ENCODE results near the gene PA2G4. TPM values are rescaled to one million over a fixed set of nuclear protein-coding genes. Genes with fewer than 3 reads are reported as not detected.

Gene PA2G4
- total and polyA plus RNA-seq, 2 of the 4 experiments (the other 2 are of a cell fraction) = 158 to 198 TPM

DNA sequence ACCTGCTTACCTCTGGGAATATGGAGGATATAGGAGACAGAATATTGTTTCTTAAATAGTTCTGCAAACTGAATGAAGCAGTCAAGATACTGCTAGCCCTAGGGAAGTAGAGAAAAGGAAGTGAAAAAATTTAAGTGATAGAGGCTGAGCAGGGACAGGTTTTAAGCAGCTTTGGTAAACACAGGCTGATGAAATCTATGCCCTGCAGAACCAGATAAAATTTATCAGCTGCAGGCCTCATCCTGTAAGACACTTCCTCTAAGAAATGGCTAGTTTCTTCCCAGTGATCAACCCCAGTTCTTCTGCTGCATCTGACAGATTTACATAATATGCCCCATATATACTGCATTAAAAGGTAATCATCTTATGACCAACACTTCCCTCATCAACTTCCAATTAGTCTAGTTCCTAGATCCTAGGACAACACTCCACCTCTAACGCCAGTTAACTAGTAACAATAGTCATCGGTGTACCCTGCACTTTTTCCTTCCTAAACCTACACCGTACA lies 22.4 kb downstream of the PA2G4 start (continued):
- TF ChIP-seq POLR2A (IDR thresholded peaks at IDR 0.05; ENCODE audit: low read depth, low read length) (no peak), CHD1 (IDR thresholded peaks at IDR 0.05; ENCODE audit: low read depth, low read length) (no peak)

DNA sequence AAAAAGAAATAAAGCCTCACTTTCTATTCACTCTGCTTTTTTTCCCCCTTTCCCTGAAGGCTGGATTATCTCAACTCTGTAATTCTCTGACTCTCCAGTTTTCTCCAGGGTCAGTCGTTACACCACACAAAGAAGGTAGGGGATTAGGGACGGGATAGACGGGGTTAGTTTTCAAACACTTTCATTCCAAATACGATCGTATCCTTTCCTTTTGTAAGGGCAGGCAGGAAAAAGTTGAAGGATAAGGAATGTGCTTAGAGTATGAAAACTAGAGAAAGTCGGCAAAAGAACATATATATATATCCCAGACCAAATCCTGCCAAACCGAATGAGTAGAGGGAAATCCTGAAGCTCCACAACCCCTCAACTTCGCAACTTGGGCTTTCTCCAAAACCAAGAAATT lies 23.1 kb downstream of the PA2G4 start:
- TF ChIP-seq, protein P1, sequence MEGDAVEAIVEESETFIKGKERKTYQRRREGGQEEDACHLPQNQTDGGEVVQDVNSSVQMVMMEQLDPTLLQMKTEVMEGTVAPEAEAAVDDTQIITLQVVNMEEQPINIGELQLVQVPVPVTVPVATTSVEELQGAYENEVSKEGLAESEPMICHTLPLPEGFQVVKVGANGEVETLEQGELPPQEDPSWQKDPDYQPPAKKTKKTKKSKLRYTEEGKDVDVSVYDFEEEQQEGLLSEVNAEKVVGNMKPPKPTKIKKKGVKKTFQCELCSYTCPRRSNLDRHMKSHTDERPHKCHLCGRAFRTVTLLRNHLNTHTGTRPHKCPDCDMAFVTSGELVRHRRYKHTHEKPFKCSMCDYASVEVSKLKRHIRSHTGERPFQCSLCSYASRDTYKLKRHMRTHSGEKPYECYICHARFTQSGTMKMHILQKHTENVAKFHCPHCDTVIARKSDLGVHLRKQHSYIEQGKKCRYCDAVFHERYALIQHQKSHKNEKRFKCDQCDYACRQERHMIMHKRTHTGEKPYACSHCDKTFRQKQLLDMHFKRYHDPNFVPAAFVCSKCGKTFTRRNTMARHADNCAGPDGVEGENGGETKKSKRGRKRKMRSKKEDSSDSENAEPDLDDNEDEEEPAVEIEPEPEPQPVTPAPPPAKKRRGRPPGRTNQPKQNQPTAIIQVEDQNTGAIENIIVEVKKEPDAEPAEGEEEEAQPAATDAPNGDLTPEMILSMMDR (conservative IDR thresholded peaks at IDR 0.05; ENCODE audit: low read depth, low read length) = 0 out of 2 replicates have a peak, but pooled peaks have one; percentile 4
- TF ChIP-seq NFE2L2 (IDR thresholded peaks at IDR 0.05; ENCODE audit: low read depth, low read length) (no peak), RAD21 (IDR thresholded peaks at IDR 0.05; ENCODE audit: low read length) (no peak)
- TF ChIP-seq, protein P2, sequence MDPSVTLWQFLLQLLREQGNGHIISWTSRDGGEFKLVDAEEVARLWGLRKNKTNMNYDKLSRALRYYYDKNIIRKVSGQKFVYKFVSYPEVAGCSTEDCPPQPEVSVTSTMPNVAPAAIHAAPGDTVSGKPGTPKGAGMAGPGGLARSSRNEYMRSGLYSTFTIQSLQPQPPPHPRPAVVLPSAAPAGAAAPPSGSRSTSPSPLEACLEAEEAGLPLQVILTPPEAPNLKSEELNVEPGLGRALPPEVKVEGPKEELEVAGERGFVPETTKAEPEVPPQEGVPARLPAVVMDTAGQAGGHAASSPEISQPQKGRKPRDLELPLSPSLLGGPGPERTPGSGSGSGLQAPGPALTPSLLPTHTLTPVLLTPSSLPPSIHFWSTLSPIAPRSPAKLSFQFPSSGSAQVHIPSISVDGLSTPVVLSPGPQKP (IDR thresholded peaks at IDR 0.05; ENCODE audit: borderline replicate concordance, low read depth, low read length) = no peak
- Histone ChIP-seq H3K9me1 (ENCODE audit: insufficient read depth, low read length) (no peaks in the 10 kb centered on the region), H2AK5ac (ENCODE audit: low read depth, low read length) (no peak overlapping the region), H3K9me3 (ENCODE audit: control insufficient read depth, insufficient read depth, low read length) (no peaks in the 10 kb centered on the region), H2AFZ (replicated peaks; ENCODE audit: low read length, poor library complexity) (peak overlapping the region; percentile 64), H4K5ac (ENCODE audit: low read depth, low read length) (0 out of 2 replicates have a peak overlapping the region, but pooled peaks have one; percentile 3), H3K9ac (ENCODE audit: low read depth, low read length) (peak overlapping the region; percentile 40), H4K20me1 (ENCODE audit: insufficient read depth, low read length) (no peaks in the 10 kb centered on the region), H3K4me3 (ENCODE audit: insufficient read depth, low read depth, low read length) (peak overlapping the region; percentile 36), H3K18ac (ENCODE audit: low read depth, low read length) (no peak overlapping the region), H3K56ac (ENCODE audit: extremely low read depth, insufficient read depth, low read length) (peak overlapping the region; percentile 72), H3K14ac (replicated peaks; ENCODE audit: low read depth, low read length) (peak overlapping the region; percentile 60), H3K23ac (ENCODE audit: low read depth, low read length) (0 out of 2 replicates have a peak overlapping the region, but pooled peaks have one; percentile 4), H3K27me3 (ENCODE audit: control insufficient read depth, insufficient read depth, low read length) (no peaks in the 10 kb centered on the region), H2BK5ac (ENCODE audit: low read depth, low read length, poor library complexity, severe bottlenecking) (peak overlapping the region; percentile 61), H2BK120ac (ENCODE audit: low read depth, low read length) (0 out of 2 replicates have a peak overlapping the region, but pooled peaks have one; percentile 13), H4K8ac (ENCODE audit: low read depth in 2 of 2, low read length in 2 of 2) (peak overlapping the region; percentile 8 to 32; a peak in 2 of 4 replicates), H3K36me3 (ENCODE audit: control insufficient read depth, insufficient read depth, low read length) (peaks cover 22% of the 10 kb centered on the region), H4K91ac (ENCODE audit: insufficient read depth, low read depth, low read length) (0 out of 2 replicates have a peak overlapping the region, but pooled peaks have one; percentile 28), H2BK20ac (ENCODE audit: low read depth, low read length) (no peak overlapping the region), H2AK9ac (replicated peaks; ENCODE audit: low read depth, low read length, poor library complexity) (no peak overlapping the region), H3K4ac (ENCODE audit: low read depth, low read length) (peak overlapping the region; percentile 22; the same call in 1 of the 2 replicates), H2BK15ac (ENCODE audit: low read depth, low read length) (0 out of 3 replicates have a peak overlapping the region, but pooled peaks have one; percentile 3), H3K4me1 (ENCODE audit: control insufficient read depth, insufficient read depth, low read length) (peaks cover 6% of the 10 kb centered on the region; the same call in 1 of the 2 replicates), H3K27ac (ENCODE audit: insufficient read depth, low read length) (peak overlapping the region; percentile 20; the same call in 1 of the 2 replicates), H3K4me2 (ENCODE audit: low read depth, low read length) (peak overlapping the region; percentile 75), H3K79me1 (ENCODE audit: low read depth in 1 of 2, low read length in 2 of 2) (peaks cover 45 to 75% of the 10 kb centered on the region in 2 experiments)
- no peak for ATAC-seq (ENCODE audit: low read depth)
- BruUV-seq (replicated peaks) = no TSS peak
- dilution Hi-C loops (cut with HindIII; ENCODE audit: low sequenced_read_pairs, unreplicated experiment) = no loop called here
- intact Hi-C loops (cut with micrococcal nuclease) = loop anchor here (2.0 kb wide), 2 partner anchors 31 to 61 kb away; partner anchors contain the start of genes MYL6 and SMARCC2
- in situ Hi-C loops (cut with MboI; ENCODE audit: low sequenced_read_pairs) = loop anchor here (5.0 kb wide), 1 partner anchor 60 kb away; the partner anchor contains the start of gene SMARCC2
- WGBS, 2 experiments (ENCODE audit: extremely low coverage in 2 of 2, insufficient read length in 1 of 2) = no CpG with 5 or more reads among the region's 8 CpGs
- POLR2A ChIA-PET (ENCODE audit: unreplicated experiment) = interaction anchor here (1.3 to 1.9 kb wide), 3 partner anchors 10 to 95 kb away, joined by 3 to 8 read pairs (median 5); partner anchors contain the start of genes MYL6, RNF41 and ZC3H10
- no peak for DNase-seq
- CTCF ChIA-PET = interaction anchor here (1.0 to 1.3 kb wide), 3 partner anchors 9 to 80 kb away, joined by 4 to 10 read pairs (median 6); partner anchors contain the start of genes SMARCC2 and ZC3H10
